ENCODE data around the gene GMNC.

Gene GMNC

GRCh38 chr3:190864002-190864401, 1.5 kb upstream of the GMNC start:
- Histone ChIP-seq H4K20me1 (ENCODE audit: insufficient read depth, low read length) (no peaks in the 10 kb centered on the region), H3K4me2 (ENCODE audit: insufficient read depth, low read length) (no peak overlapping the region), H3K4me1 (ENCODE audit: insufficient read depth, low read length) (no peaks in the 10 kb centered on the region), H3K79me2 (ENCODE audit: insufficient read depth, low read length) (no peaks in the 10 kb centered on the region), H3K9me3 (ENCODE audit: insufficient read depth, low read length, severe bottlenecking) (no peaks in the 10 kb centered on the region), H2AFZ (ENCODE audit: low read depth, low read length) (no peak overlapping the region), H3K36me3 (ENCODE audit: insufficient read depth, low read length) (no peaks in the 10 kb centered on the region), H3K9ac (ENCODE audit: low read depth, low read length) (no peak overlapping the region), H3K4me3 (ENCODE audit: low read depth in 1 of 2, low read length in 2 of 2) (no peak overlapping the region), H3K27me3 (ENCODE audit: insufficient read depth, low read length, poor library complexity) (no peaks in the 10 kb centered on the region), H3K27ac (ENCODE audit: low read length) (no peak overlapping the region)
- ATAC-seq (ENCODE audit: insufficient read depth, low read depth) = no peak
- no peak for DNase-seq
- no peak for TF ChIP-seq CTCF (IDR thresholded peaks at IDR 0.05; ENCODE audit: borderline replicate concordance, extremely low read depth, low read length, poor library complexity, severe bottlenecking)
- no peak for TF ChIP-seq EZH2 (IDR thresholded peaks at IDR 0.05; ENCODE audit: borderline replicate concordance, low read depth, low read length, severe bottlenecking)

GRCh38 chr3:190863119-190863465, 598 bp upstream of the GMNC start:
- Histone ChIP-seq H3K4me1 (ENCODE audit: insufficient read depth, low read length) (no peaks in the 10 kb centered on the region), H3K9ac (ENCODE audit: low read depth, low read length) (no peak overlapping the region), H3K27me3 (ENCODE audit: insufficient read depth, low read length, poor library complexity) (no peaks in the 10 kb centered on the region), H3K4me2 (ENCODE audit: insufficient read depth, low read length) (no peak overlapping the region), H4K20me1 (ENCODE audit: insufficient read depth, low read length) (no peaks in the 10 kb centered on the region), H3K4me3 (ENCODE audit: low read depth in 1 of 2, low read length in 2 of 2) (no peak overlapping the region), H3K36me3 (ENCODE audit: insufficient read depth, low read length) (no peaks in the 10 kb centered on the region), H2AFZ (ENCODE audit: low read depth, low read length) (no peak overlapping the region), H3K27ac (ENCODE audit: low read length) (no peak overlapping the region), H3K79me2 (ENCODE audit: insufficient read depth, low read length) (no peaks in the 10 kb centered on the region), H3K9me3 (ENCODE audit: insufficient read depth, low read length, severe bottlenecking) (no peaks in the 10 kb centered on the region)
- ATAC-seq (ENCODE audit: insufficient read depth, low read depth) = no peak
- TF ChIP-seq CTCF (IDR thresholded peaks at IDR 0.05; ENCODE audit: borderline replicate concordance, extremely low read depth, low read length, poor library complexity, severe bottlenecking) (no peak), EZH2 (IDR thresholded peaks at IDR 0.05; ENCODE audit: borderline replicate concordance, low read depth, low read length, severe bottlenecking) (no peak)
- no peak for DNase-seq

- ATAC-seq (ENCODE audit: insufficient read depth, low read depth) = no peak
- TF ChIP-seq EZH2 (IDR thresholded peaks at IDR 0.05; ENCODE audit: borderline replicate concordance, low read depth, low read length, severe bottlenecking) = no peak
- no peak for TF ChIP-seq CTCF (IDR thresholded peaks at IDR 0.05; ENCODE audit: borderline replicate concordance, extremely low read depth, low read length, poor library complexity, severe bottlenecking)
Measured at GRCh38 chr3:190860521-190860920, 2.0 kb downstream of the GMNC start.

DNA sequence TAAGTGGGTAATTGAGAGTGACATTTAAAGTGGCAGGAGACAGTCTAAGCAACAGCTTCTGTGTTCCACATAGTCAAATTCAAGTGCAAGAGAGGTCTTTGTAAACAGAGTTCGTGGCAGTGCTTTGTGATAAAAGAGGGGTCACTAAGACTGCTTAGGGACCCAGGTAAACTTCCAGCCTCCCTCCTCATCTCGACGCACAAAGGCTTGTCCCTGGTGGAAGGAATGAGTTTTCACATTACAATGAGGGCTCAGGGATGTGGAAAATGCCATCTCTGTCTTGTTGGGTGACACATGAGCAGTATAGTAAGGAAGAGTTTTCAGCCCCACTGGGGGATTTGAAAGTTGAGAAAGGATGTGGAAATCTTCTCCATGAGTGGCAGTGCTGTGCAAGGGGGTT, 7.3 kb downstream of the GMNC start:
- ATAC-seq (ENCODE audit: insufficient read depth, low read depth) = no peak
- no peak for DNase-seq
- no peak overlapping the region for H3K4me2 ChIP-seq (ENCODE audit: insufficient read depth, low read length)

More at GRCh38 chr3:190860521-190860920, 2.0 kb downstream of the GMNC start:
- Histone ChIP-seq H3K79me2 (ENCODE audit: insufficient read depth, low read length) (no peaks in the 10 kb centered on the region), H3K9ac (ENCODE audit: low read depth, low read length) (no peak overlapping the region), H3K27ac (ENCODE audit: low read length) (no peak overlapping the region), H3K9me3 (ENCODE audit: insufficient read depth, low read length, severe bottlenecking) (no peaks in the 10 kb centered on the region), H3K36me3 (ENCODE audit: insufficient read depth, low read length) (no peaks in the 10 kb centered on the region), H4K20me1 (ENCODE audit: insufficient read depth, low read length) (no peaks in the 10 kb centered on the region), H3K4me2 (ENCODE audit: insufficient read depth, low read length) (no peak overlapping the region), H3K4me1 (ENCODE audit: insufficient read depth, low read length) (no peaks in the 10 kb centered on the region), H3K4me3 (ENCODE audit: low read depth in 1 of 2, low read length in 2 of 2) (no peak overlapping the region), H3K27me3 (ENCODE audit: insufficient read depth, low read length, poor library complexity) (no peaks in the 10 kb centered on the region), H2AFZ (ENCODE audit: low read depth, low read length) (no peak overlapping the region)
- DNase-seq = no peak

More for the DNA sequence above, 7.3 kb downstream of the GMNC start:
- Histone ChIP-seq H3K4me3 (ENCODE audit: low read depth in 1 of 2, low read length in 2 of 2) (no peak overlapping the region), H3K36me3 (ENCODE audit: insufficient read depth, low read length) (no peaks in the 10 kb centered on the region), H3K9me3 (ENCODE audit: insufficient read depth, low read length, severe bottlenecking) (no peaks in the 10 kb centered on the region), H3K27ac (ENCODE audit: low read length) (no peak overlapping the region), H3K9ac (ENCODE audit: low read depth, low read length) (no peak overlapping the region), H4K20me1 (ENCODE audit: insufficient read depth, low read length) (no peaks in the 10 kb centered on the region), H3K79me2 (ENCODE audit: insufficient read depth, low read length) (no peaks in the 10 kb centered on the region), H3K27me3 (ENCODE audit: insufficient read depth, low read length, poor library complexity) (no peaks in the 10 kb centered on the region), H3K4me1 (ENCODE audit: insufficient read depth, low read length) (no peaks in the 10 kb centered on the region), H2AFZ (ENCODE audit: low read depth, low read length) (no peak overlapping the region)
- TF ChIP-seq CTCF (IDR thresholded peaks at IDR 0.05; ENCODE audit: borderline replicate concordance, extremely low read depth, low read length, poor library complexity, severe bottlenecking) (no peak), EZH2 (IDR thresholded peaks at IDR 0.05; ENCODE audit: borderline replicate concordance, low read depth, low read length, severe bottlenecking) (no peak)
